Activated CD4-positive, alpha-beta T cell treated with anti-CD3 and anti-CD28 coated beads, Interleukin-2, amount 10 ng/mL, durations not matched to agents 24 days and 14 days (primary cell): ENCODE data around the gene RBBP8. TPM values are rescaled to one million over a fixed set of nuclear protein-coding genes. Genes with fewer than 3 reads are reported as not detected.
"Not testable (repeated sequence)": the region's sequence is repeated elsewhere in the genome, so short reads cannot be mapped to it uniquely, and the experiment has no call there.

Experiments used
- DNase-seq: peaks from one replicate; pipeline ENCODE4 v3.0.0; 2022
- H3K27ac Mint-ChIP-seq: one replicate; pipeline ENCODE4 v1.8.0; 2022; ENCODE audit warnings: mild to moderate bottlenecking, mixed read lengths
- H3K27me3 Mint-ChIP-seq: one replicate; pipeline ENCODE4 v1.8.0; 2022; ENCODE audit warnings: mixed read lengths
- H3K36me3 Mint-ChIP-seq: one replicate; pipeline ENCODE4 v1.8.0; 2022; ENCODE audit warnings: low read depth, mild to moderate bottlenecking, mixed read lengths
- H3K4me1 Mint-ChIP-seq: one replicate; pipeline ENCODE4 v1.8.0; 2021; ENCODE audit warnings: mixed read lengths
- H3K4me3 Mint-ChIP-seq: one replicate; pipeline ENCODE4 v1.8.0; 2022; ENCODE audit warnings: mild to moderate bottlenecking, moderate library complexity, mixed read lengths
- H3K9me3 Mint-ChIP-seq: one replicate; pipeline ENCODE4 v1.8.0; 2021; ENCODE audit warnings: mixed read lengths
- intact Hi-C: fragments of 100-400 bp; cut with micrococcal nuclease; formaldehyde crosslinking; loops from one replicate; pipeline ENCODE4 v1.15.1; 2023
- total RNA-seq: library from RNA; stranded (reverse); gene quantifications from 2 replicates; pipeline ENCODE4 v1.2.3, GENCODE V29; 2022

Gene RBBP8
- total RNA-seq, 1 donor from 2014 or later = 97.8 TPM

GRCh38 chr18:22953982-22954381, 20.9 kb downstream of the RBBP8 start:
- intact Hi-C loops, H3K9me3 Mint-ChIP-seq, DNase-seq, H3K4me3 Mint-ChIP-seq, H3K27ac Mint-ChIP-seq, H3K27me3 Mint-ChIP-seq: not testable (repeated sequence)
- H3K4me1 Mint-ChIP-seq = peaks cover 21% of the 10 kb centered on the region
- peaks cover 70% of the 10 kb centered on the region for H3K36me3 Mint-ChIP-seq

DNA sequence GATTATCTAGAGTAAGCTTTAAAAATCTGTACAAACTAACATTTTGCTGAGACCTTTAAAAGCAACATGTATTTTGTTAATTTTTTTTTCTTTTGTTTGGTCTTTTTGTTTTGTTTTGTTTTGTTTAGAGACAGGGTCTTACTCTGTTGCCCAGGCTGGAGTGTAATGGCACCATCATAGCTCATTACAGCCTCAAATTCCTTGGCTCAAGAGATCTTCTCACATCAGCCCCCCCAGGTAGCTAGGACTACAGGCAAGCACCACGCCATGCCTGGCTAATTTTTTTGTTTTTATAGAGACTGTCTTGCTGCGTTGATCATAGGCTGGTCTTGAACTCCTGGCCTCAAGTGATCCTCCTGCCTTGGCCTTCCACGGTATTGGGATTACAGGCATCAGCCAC, 23.1 kb downstream of the RBBP8 start:
- Mint-ChIP-seq H3K27me3 (no peaks in the 10 kb centered on the region), H3K4me3 (no peak overlapping the region), H3K4me1 (peaks cover 21% of the 10 kb centered on the region), H3K27ac (no peak overlapping the region), H3K9me3 (peaks cover 6% of the 10 kb centered on the region), H3K36me3 (peaks cover 59% of the 10 kb centered on the region)
- intact Hi-C loops = no loop called here
- DNase-seq = no peak

GRCh38 chr18:22961156-22961555, 28.0 kb downstream of the RBBP8 start:
- intact Hi-C loops = no loop called here

GRCh38 chr18:22962004-22962403, 28.9 kb downstream of the RBBP8 start:
- Mint-ChIP-seq H3K4me1 (peaks cover 11% of the 10 kb centered on the region), H3K4me3 (no peak overlapping the region), H3K27me3 (no peaks in the 10 kb centered on the region), H3K36me3 (peaks cover 32% of the 10 kb centered on the region), H3K27ac (no peak overlapping the region), H3K9me3 (no peaks in the 10 kb centered on the region)
- intact Hi-C loops = no loop called here
- DNase-seq = no peak

More at GRCh38 chr18:22961156-22961555, 28.0 kb downstream of the RBBP8 start:
- DNase-seq = no peak
- H3K4me1 Mint-ChIP-seq = peaks cover 11% of the 10 kb centered on the region
- peaks cover 35% of the 10 kb centered on the region for H3K36me3 Mint-ChIP-seq
- H3K4me3 Mint-ChIP-seq = no peak overlapping the region
- no peaks in the 10 kb centered on the region for H3K9me3 Mint-ChIP-seq
- H3K27me3 Mint-ChIP-seq = no peaks in the 10 kb centered on the region
- no peak overlapping the region for H3K27ac Mint-ChIP-seq

DNA sequence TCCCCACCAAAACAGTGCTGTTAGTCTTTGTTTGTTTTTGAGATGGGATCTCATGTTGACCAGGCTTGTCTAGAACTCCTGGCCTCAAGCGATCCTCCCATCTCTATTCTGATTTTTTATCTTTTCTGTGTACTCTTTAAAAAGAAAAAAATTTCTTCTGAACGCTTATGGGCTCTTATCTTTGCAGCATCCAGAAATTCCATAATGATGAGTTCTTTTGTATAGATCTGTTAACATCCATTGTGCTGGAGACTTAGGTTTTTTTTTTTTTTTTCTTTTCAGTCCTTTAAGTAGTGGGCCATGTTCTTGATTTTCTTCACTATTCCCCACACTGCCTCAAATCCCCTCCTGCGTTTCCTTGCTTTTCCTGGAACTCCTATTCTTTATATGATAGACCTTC, 31.0 kb downstream of the RBBP8 start:
- Mint-ChIP-seq H3K4me1 (peaks cover 6% of the 10 kb centered on the region), H3K4me3 (no peak overlapping the region), H3K27me3 (no peaks in the 10 kb centered on the region), H3K36me3 (peaks cover 28% of the 10 kb centered on the region), H3K27ac (peak overlapping the region; percentile 41), H3K9me3 (no peaks in the 10 kb centered on the region)
- DNase-seq = no peak
- intact Hi-C loops = no loop called here

DNA sequence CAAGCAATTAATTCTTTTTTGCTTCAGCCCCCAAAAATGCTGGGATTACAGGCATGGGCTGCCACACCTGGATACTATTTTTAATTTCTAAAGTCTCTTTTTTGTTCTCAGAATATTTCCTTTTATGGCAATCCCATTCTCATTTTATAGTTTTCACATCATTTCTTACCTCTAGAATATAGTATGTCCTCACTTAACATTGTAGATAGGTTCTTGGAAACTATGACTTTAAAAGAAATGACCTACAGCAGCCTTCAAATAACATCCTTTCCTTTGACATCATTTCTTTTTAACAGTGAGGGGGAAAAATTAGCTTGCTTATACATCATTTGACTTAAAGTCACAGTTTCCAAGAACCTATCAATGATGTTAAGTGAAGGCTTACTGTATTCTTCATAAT, 31.6 kb downstream of the RBBP8 start:
- Mint-ChIP-seq H3K4me3 (no peak overlapping the region), H3K27me3 (no peaks in the 10 kb centered on the region), H3K36me3 (peaks cover 28% of the 10 kb centered on the region), H3K4me1 (peaks cover 6% of the 10 kb centered on the region), H3K9me3 (no peaks in the 10 kb centered on the region), H3K27ac (no peak overlapping the region)
- DNase-seq = no peak
- intact Hi-C loops = no loop called here

- intact Hi-C loops = loop anchor here (10.0 kb wide), 1 partner anchor 136 kb away; no protein-coding TSS in a partner anchor
- Mint-ChIP-seq H3K27me3 (no peaks in the 10 kb centered on the region), H3K36me3 (peaks cover 30% of the 10 kb centered on the region), H3K4me1 (peaks cover 8% of the 10 kb centered on the region), H3K4me3 (no peak overlapping the region), H3K9me3 (no peaks in the 10 kb centered on the region), H3K27ac (peak overlapping the region; percentile 3)
- no peak for DNase-seq
These were observed 37.9 kb downstream of the RBBP8 start for GRCh38 chr18:22971038-22971437.

DNA sequence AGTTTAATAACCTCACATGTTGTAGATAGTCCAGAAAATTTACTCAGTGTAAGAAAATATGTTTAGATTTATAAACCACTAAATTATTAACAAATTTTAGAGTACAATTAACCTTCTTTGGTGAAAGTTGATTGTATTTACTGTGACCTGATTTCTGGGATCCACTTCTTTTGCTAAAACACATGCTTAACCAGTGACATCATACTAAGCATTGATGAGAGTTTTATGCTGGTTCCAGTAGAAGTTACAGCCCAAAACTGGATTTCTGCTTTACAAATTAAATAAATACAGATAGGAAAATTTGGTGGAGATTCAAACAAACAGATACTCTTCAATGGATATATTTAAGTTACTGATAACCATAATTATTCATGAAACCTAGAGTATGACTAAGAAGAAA, 40.9 kb downstream of the RBBP8 start:
- intact Hi-C loops = loop anchor here (10.0 kb wide), 1 partner anchor 139 kb away; no protein-coding TSS in a partner anchor
- H3K4me1 Mint-ChIP-seq = peaks cover 21% of the 10 kb centered on the region
- no peak for DNase-seq
- no peaks in the 10 kb centered on the region for H3K27me3 Mint-ChIP-seq
- H3K4me3 Mint-ChIP-seq = no peak overlapping the region
- H3K27ac Mint-ChIP-seq = no peak overlapping the region
- no peaks in the 10 kb centered on the region for H3K9me3 Mint-ChIP-seq
- peaks cover 36% of the 10 kb centered on the region for H3K36me3 Mint-ChIP-seq

GRCh38 chr18:22974707-22975106, 41.6 kb downstream of the RBBP8 start:
- H3K9me3 Mint-ChIP-seq = no peaks in the 10 kb centered on the region
- H3K27me3 Mint-ChIP-seq = no peaks in the 10 kb centered on the region
- peaks cover 36% of the 10 kb centered on the region for H3K36me3 Mint-ChIP-seq

GRCh38 chr18:22975508-22975907, 42.4 kb downstream of the RBBP8 start:
- Mint-ChIP-seq H3K27ac (no peak overlapping the region), H3K36me3 (peaks cover 36% of the 10 kb centered on the region), H3K27me3 (no peaks in the 10 kb centered on the region), H3K9me3 (no peaks in the 10 kb centered on the region), H3K4me1 (peaks cover 24% of the 10 kb centered on the region), H3K4me3 (no peak overlapping the region)
- intact Hi-C loops = loop anchor here (10.0 kb wide), 1 partner anchor 141 kb away; no protein-coding TSS in a partner anchor
- no peak for DNase-seq

More at GRCh38 chr18:22974707-22975106, 41.6 kb downstream of the RBBP8 start:
- intact Hi-C loops = loop anchor here (10.0 kb wide), 1 partner anchor 140 kb away; no protein-coding TSS in a partner anchor
- Mint-ChIP-seq H3K4me3 (no peak overlapping the region), H3K27ac (no peak overlapping the region), H3K4me1 (peaks cover 22% of the 10 kb centered on the region)
- no peak for DNase-seq

- Mint-ChIP-seq H3K4me1 (peaks cover 20% of the 10 kb centered on the region), H3K4me3 (peak overlapping the region; percentile 0), H3K36me3 (peaks cover 38% of the 10 kb centered on the region), H3K9me3 (no peaks in the 10 kb centered on the region), H3K27ac (peak overlapping the region; percentile 61), H3K27me3 (no peaks in the 10 kb centered on the region)
- intact Hi-C loops = loop anchor here (1.0 to 10.0 kb wide), 3 partner anchors 34 to 143 kb away; no protein-coding TSS in a partner anchor
- DNase-seq = no peak
These were observed 44.9 kb downstream of the RBBP8 start for GRCh38 chr18:22977847-22978701.

DNA sequence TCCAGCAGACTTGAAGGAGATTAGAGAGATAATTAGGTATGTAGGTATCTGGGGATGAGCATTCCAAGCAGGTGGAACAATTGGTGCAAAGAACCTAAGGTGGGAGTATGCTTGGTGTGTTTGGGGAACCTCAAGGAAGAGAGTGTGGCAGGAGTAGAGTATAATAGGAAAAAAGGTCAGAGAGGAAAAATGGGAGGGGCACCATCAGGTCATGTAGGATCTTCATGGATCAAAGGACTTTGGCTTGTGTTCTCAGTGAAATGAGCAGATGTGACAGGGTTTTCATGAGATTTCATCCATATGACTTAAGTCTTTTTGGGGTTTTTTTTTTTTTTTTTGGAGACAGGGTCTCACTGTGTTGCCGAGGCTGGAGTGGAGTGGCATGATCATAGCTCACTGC, 47.3 kb downstream of the RBBP8 start:
- H3K4me1 Mint-ChIP-seq = peaks cover 19% of the 10 kb centered on the region
- intact Hi-C loops = loop anchor here (5.0 kb wide), 1 partner anchor 168 kb away; no protein-coding TSS in a partner anchor
- no peak overlapping the region for H3K27ac Mint-ChIP-seq
- peaks cover 40% of the 10 kb centered on the region for H3K36me3 Mint-ChIP-seq
- no peaks in the 10 kb centered on the region for H3K9me3 Mint-ChIP-seq
- DNase-seq = no peak
- no peaks in the 10 kb centered on the region for H3K27me3 Mint-ChIP-seq
- H3K4me3 Mint-ChIP-seq = no peak overlapping the region

GRCh38 chr18:22981274-22982133, 48.4 kb downstream of the RBBP8 start:
- Mint-ChIP-seq H3K36me3 (peaks cover 37% of the 10 kb centered on the region), H3K4me1 (peaks cover 17% of the 10 kb centered on the region), H3K27me3 (no peaks in the 10 kb centered on the region), H3K9me3 (no peaks in the 10 kb centered on the region), H3K27ac (no peak overlapping the region), H3K4me3 (no peak overlapping the region)
- no peak for DNase-seq
- intact Hi-C loops = loop anchor here (5.0 kb wide), 1 partner anchor 169 kb away; no protein-coding TSS in a partner anchor
